SK-N-MC (cell line): ENCODE results near the gene PSMD2.
"Not testable (repeated sequence)": the region's sequence is repeated elsewhere in the genome, so short reads cannot be mapped to it uniquely, and the experiment has no call there.

Source experiments
- DNase-seq: peaks from one replicate; pipeline ENCODE4 v3.0.0-alpha.2; 2011; ENCODE audit warnings: low read depth, low spot score
- H3K27ac ChIP-seq: fragments of 200-600 bp; sonication (generic); 2 replicates; pipeline ENCODE4 v1.5.1; 2016; ENCODE audit warnings: mixed run types
- H3K36me3 ChIP-seq: fragments of 200-600 bp; sonication (generic); 2 replicates; pipeline ENCODE4 v1.6.1; 2017; ENCODE audit warnings: antibody characterized with exemption, low read length, mixed read lengths; ENCODE audit not compliant: insufficient read depth
- H3K4me3 ChIP-seq: fragments of 200-600 bp; sonication (generic); 2 replicates; pipeline ENCODE4 v1.5.1; 2016
- H3K9ac ChIP-seq: fragments of 200-600 bp; sonication (generic); 2 replicates; pipeline ENCODE4 v1.8.0; 2017; ENCODE audit warnings: mixed run types, mixed read lengths; ENCODE audit not compliant: insufficient read length
- H3K9me3 ChIP-seq: fragments of 200-600 bp; sonication (generic); 2 replicates; pipeline ENCODE4 v1.6.1; 2017; ENCODE audit warnings: low read depth, mild to moderate bottlenecking, antibody characterized with exemption, low read length, moderate library complexity, mixed read lengths
- EZH2 ChIP-seq: fragments of 200-600 bp; sonication (generic); IDR thresholded peaks from one replicate; pipeline ENCODE4 v1.6.1; 2017; ENCODE audit warnings: antibody characterized with exemption
- FOXP2 ChIP-seq: optimal IDR thresholded peaks from 2 replicates; pipeline ENCODE3; 2011; ENCODE audit warnings: mild to moderate bottlenecking, moderate library complexity; ENCODE audit not compliant: insufficient read depth; ENCODE audit errors: extremely low read length, control extremely low read depth
- POLR2AphosphoS5 ChIP-seq: IDR thresholded peaks from 2 replicates; pipeline ENCODE4 v1.6.1; 2012; ENCODE audit warnings: mild to moderate bottlenecking, low read depth, low read length, borderline replicate concordance

PSMD2 gene

DNA sequence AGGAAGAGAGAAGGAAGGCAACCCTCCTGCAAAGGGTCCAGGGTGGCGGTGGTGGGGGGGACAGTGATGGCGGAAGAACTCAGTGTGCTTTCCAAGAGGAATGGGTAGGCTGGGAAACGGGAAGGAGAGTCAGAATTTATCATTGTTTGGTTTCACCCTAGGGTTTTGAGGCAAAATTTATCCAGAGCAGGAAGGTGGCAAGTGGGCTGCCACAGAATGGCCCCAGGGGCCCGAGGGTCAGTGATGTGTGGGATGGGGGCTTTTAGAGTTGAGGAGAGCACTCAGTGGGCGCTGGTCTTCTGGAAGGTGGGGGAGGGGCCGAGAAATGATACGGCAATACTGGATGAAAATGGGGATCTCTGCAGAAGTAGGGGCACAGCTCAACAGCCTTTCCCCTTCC lies 38.9 kb downstream of the PSMD2 start:
- DNase-seq = no peak
- no peak overlapping the region for H3K27ac ChIP-seq
- TF ChIP-seq EZH2 (no peak), FOXP2 (no peak), POLR2AphosphoS5 (no peak)
- peaks cover 23% of the 10 kb centered on the region for H3K36me3 ChIP-seq
- H3K9ac ChIP-seq = no peak overlapping the region
- H3K9me3 ChIP-seq = no peaks in the 10 kb centered on the region
- H3K4me3 ChIP-seq = no peak overlapping the region

GRCh38 chr3:184338511-184338945 lies 39.5 kb downstream of the PSMD2 start:
- Histone ChIP-seq H3K9me3 (no peaks in the 10 kb centered on the region), H3K36me3 (peaks cover 17% of the 10 kb centered on the region), H3K4me3 (no peak overlapping the region), H3K27ac (no peak overlapping the region), H3K9ac (no peak overlapping the region)
- DNase-seq = no peak
- no peak for TF ChIP-seq FOXP2

DNA sequence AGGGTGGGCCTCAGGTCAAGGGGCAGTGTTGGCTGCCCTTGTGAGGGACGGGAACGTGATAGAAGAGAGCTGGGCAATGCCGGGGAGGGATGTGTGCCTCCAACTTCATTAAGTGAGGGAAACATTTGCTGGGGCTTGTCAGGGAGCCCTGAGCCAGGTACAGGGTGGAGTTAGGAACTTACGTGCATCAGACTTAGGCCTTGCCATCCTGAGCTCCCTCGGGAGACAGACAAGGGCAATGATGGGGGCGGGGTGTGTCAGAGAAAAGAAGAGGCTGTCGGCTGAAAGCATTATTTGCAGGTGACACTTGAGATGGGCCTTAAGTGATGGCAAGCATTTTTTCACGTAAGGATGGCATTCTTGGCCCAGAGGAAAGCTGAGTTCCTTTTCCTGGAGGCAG lies 40.0 kb downstream of the PSMD2 start:
- DNase-seq = no peak
- no peak overlapping the region for H3K4me3 ChIP-seq

GRCh38 chr3:184339451-184340135 lies 40.6 kb downstream of the PSMD2 start:
- DNase-seq, H3K9ac ChIP-seq: not testable (repeated sequence)

More for the DNA sequence above, 40.0 kb downstream of the PSMD2 start:
- no peaks in the 10 kb centered on the region for H3K9me3 ChIP-seq
- no peak overlapping the region for H3K27ac ChIP-seq
- H3K9ac ChIP-seq = no peak overlapping the region
- TF ChIP-seq POLR2AphosphoS5 = no peak
- TF ChIP-seq FOXP2 = no peak
- no peak for TF ChIP-seq EZH2
- H3K36me3 ChIP-seq = peaks cover 12% of the 10 kb centered on the region

GRCh38 chr3:184341925-184342324 lies 42.9 kb downstream of the PSMD2 start:
- no peak for DNase-seq
- Histone ChIP-seq H3K27ac (no peak overlapping the region), H3K4me3 (no peak overlapping the region), H3K9ac (no peak overlapping the region), H3K36me3 (no peaks in the 10 kb centered on the region), H3K9me3 (no peaks in the 10 kb centered on the region)
- TF ChIP-seq EZH2 (no peak), POLR2AphosphoS5 (no peak), FOXP2 (no peak)

More at GRCh38 chr3:184339451-184340135, 40.6 kb downstream of the PSMD2 start:
- H3K4me3 ChIP-seq, H3K36me3 ChIP-seq, H3K27ac ChIP-seq, H3K9me3 ChIP-seq: not testable (repeated sequence)

- no peak for DNase-seq
- peak overlapping the region; percentile 51; the same call in 1 of the 2 replicates for H3K27ac ChIP-seq
- TF ChIP-seq FOXP2 = no peak
- TF ChIP-seq EZH2 = no peak
- no peak for TF ChIP-seq POLR2AphosphoS5
- H3K9ac ChIP-seq = no peak overlapping the region
- H3K4me3 ChIP-seq = no peak overlapping the region
- H3K9me3 ChIP-seq = no peaks in the 10 kb centered on the region
- H3K36me3 ChIP-seq = no peaks in the 10 kb centered on the region
These were observed 44.3 kb downstream of the PSMD2 start for GRCh38 chr3:184343200-184343876.

DNA sequence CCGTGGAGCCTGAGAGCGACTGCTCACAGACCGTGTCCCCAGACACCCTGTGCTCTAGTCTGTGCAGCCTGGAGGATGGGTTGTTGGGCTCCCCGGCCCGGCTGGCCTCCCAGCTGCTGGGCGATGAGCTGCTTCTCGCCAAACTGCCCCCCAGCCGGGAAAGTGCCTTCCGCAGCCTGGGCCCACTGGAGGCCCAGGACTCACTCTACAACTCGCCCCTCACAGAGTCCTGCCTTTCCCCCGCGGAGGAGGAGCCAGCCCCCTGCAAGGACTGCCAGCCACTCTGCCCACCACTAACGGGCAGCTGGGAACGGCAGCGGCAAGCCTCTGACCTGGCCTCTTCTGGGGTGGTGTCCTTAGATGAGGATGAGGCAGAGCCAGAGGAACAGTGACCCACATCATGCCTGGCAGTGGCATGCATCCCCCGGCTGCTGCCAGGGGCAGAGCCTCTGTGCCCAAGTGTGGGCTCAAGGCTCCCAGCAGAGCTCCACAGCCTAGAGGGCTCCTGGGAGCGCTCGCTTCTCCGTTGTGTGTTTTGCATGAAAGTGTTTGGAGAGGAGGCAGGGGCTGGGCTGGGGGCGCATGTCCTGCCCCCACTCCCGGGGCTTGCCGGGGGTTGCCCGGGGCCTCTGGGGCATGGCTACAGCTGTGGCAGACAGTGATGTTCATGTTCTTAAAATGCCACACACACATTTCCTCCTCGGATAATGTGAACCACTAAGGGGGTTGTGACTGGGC lies 45.7 kb downstream of the PSMD2 start:
- Histone ChIP-seq H3K36me3 (no peaks in the 10 kb centered on the region), H3K9me3 (no peaks in the 10 kb centered on the region), H3K4me3 (no peak overlapping the region), H3K9ac (no peak overlapping the region), H3K27ac (no peak overlapping the region)
- TF ChIP-seq EZH2 (no peak), FOXP2 (no peak), POLR2AphosphoS5 (no peak)
- DNase-seq = no peak

- H3K4me3 ChIP-seq = no peak overlapping the region
- peak overlapping the region; percentile 27; the same call in 1 of the 2 replicates for H3K27ac ChIP-seq
- TF ChIP-seq FOXP2 = no peak
- H3K36me3 ChIP-seq = no peaks in the 10 kb centered on the region
- H3K9me3 ChIP-seq = no peaks in the 10 kb centered on the region
- DNase-seq = no peak
- peak overlapping the region; percentile 25 for H3K9ac ChIP-seq
These were observed 46.5 kb downstream of the PSMD2 start for GRCh38 chr3:184345317-184346144.
